ENCODE results near the gene SCO2. TPM values are rescaled to one million over a fixed set of nuclear protein-coding genes. Genes with fewer than 3 reads are reported as not detected.

The SCO2 gene, protein sequence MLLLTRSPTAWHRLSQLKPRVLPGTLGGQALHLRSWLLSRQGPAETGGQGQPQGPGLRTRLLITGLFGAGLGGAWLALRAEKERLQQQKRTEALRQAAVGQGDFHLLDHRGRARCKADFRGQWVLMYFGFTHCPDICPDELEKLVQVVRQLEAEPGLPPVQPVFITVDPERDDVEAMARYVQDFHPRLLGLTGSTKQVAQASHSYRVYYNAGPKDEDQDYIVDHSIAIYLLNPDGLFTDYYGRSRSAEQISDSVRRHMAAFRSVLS
- 0.71 and 2.1 TPM in 2 replicates for total RNA-seq (2014; rRNA removed; shearing (Covaris generic))

- DNase-seq = peak; percentile 99
- Histone ChIP-seq H3K27me3 (no peaks in the 10 kb centered on the region), H3K9me3 (replicated peaks) (no peaks in the 10 kb centered on the region), H3K36me3 (peaks cover 36% of the 10 kb centered on the region), H3K4me3 (peak within 1 kb of the TSS; percentile 66), H3K4me1 (peaks cover 4% of the 10 kb centered on the region; the same call in 1 of the 2 replicates), H3K27ac (peak within 1 kb of the TSS; percentile 54)
These were observed at the start of gene SCO2 for GRCh38 chr22:50525104-50525857. TSS of gene SCO2 (minus strand) at chr22:50525598. CDS start at chr22:50524411, 1,187 bp downstream.

GRCh38 chr22:50574383-50574755 lies 49.0 kb upstream of the SCO2 start:
- no peak for DNase-seq
- H3K4me1 ChIP-seq = peaks cover 11% of the 10 kb centered on the region
- no peak overlapping the region for H3K27ac ChIP-seq
- H3K36me3 ChIP-seq = 0 out of 2 replicates have a peak, but pooled peaks cover 1% of the 10 kb centered on the region
- H3K4me3 ChIP-seq = no peak overlapping the region
- H3K9me3 ChIP-seq (replicated peaks) = no peaks in the 10 kb centered on the region
- H3K27me3 ChIP-seq = no peaks in the 10 kb centered on the region

GRCh38 chr22:50573491-50574382 lies 48.3 kb upstream of the SCO2 start:
- no peak overlapping the region for H3K4me3 ChIP-seq
- no peak overlapping the region for H3K27ac ChIP-seq
- no peaks in the 10 kb centered on the region for H3K9me3 ChIP-seq (replicated peaks)
- DNase-seq = no peak
- H3K27me3 ChIP-seq = no peaks in the 10 kb centered on the region
- 0 out of 2 replicates have a peak, but pooled peaks cover 2% of the 10 kb centered on the region for H3K36me3 ChIP-seq
- peaks cover 5% of the 10 kb centered on the region for H3K4me1 ChIP-seq

GRCh38 chr22:50572965-50573364 lies 47.6 kb upstream of the SCO2 start:
- no peaks in the 10 kb centered on the region for H3K9me3 ChIP-seq (replicated peaks)
- H3K4me3 ChIP-seq = no peak overlapping the region
- H3K4me1 ChIP-seq = peaks cover 8% of the 10 kb centered on the region
- no peak overlapping the region for H3K27ac ChIP-seq
- H3K36me3 ChIP-seq = 0 out of 2 replicates have a peak, but pooled peaks cover 2% of the 10 kb centered on the region
- no peak for DNase-seq
- no peaks in the 10 kb centered on the region for H3K27me3 ChIP-seq

- no peaks in the 10 kb centered on the region for H3K27me3 ChIP-seq
- no peak overlapping the region for H3K4me3 ChIP-seq
- H3K27ac ChIP-seq = no peak overlapping the region
- 0 out of 2 replicates have a peak, but pooled peaks cover 2% of the 10 kb centered on the region for H3K36me3 ChIP-seq
- no peaks in the 10 kb centered on the region for H3K9me3 ChIP-seq (replicated peaks)
- peaks cover 18% of the 10 kb centered on the region for H3K4me1 ChIP-seq
- DNase-seq = no peak
These were observed 46.1 kb upstream of the SCO2 start for GRCh38 chr22:50571264-50572175.

DNA sequence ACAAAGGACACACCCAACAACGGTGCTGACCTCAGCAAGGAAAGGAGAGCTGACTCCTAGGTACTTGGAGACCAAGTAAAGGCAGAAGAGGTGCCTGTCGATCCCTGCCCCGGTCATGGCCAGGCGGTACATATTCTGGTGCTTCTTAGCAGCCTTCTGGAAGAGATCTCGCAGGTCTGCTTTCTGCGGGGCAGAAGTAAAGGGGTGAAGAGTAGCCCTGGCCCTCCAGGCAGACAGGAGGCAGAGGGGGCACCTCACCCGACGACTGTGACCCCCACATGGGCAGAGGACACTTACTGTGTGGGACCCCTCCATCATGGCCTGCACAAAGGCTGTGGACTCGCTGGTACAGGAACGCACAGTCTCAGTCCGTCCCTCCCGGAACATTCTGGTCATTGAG lies 45.5 kb upstream of the SCO2 start:
- Histone ChIP-seq H3K4me1 (peaks cover 18% of the 10 kb centered on the region), H3K9me3 (replicated peaks) (no peaks in the 10 kb centered on the region), H3K27ac (no peak overlapping the region), H3K4me3 (no peak overlapping the region), H3K36me3 (0 out of 2 replicates have a peak, but pooled peaks cover 2% of the 10 kb centered on the region), H3K27me3 (no peaks in the 10 kb centered on the region)
- DNase-seq = no peak

- Histone ChIP-seq H3K27ac (no peak overlapping the region), H3K4me1 (peaks cover 18% of the 10 kb centered on the region), H3K27me3 (no peaks in the 10 kb centered on the region), H3K4me3 (no peak overlapping the region), H3K36me3 (0 out of 2 replicates have a peak, but pooled peaks cover 2% of the 10 kb centered on the region), H3K9me3 (replicated peaks) (no peaks in the 10 kb centered on the region)
- no peak for DNase-seq
These were observed 44.6 kb upstream of the SCO2 start for GRCh38 chr22:50569896-50570535.

- 0 out of 2 replicates have a peak, but pooled peaks cover 2% of the 10 kb centered on the region for H3K36me3 ChIP-seq
- no peaks in the 10 kb centered on the region for H3K9me3 ChIP-seq (replicated peaks)
- DNase-seq = no peak
These were observed 43.7 kb upstream of the SCO2 start for GRCh38 chr22:50569041-50569459.

GRCh38 chr22:50568626-50569025 lies 43.2 kb upstream of the SCO2 start:
- Histone ChIP-seq H3K27ac (no peak overlapping the region; the same call in 1 of the 2 replicates), H3K27me3 (no peaks in the 10 kb centered on the region), H3K4me3 (no peak overlapping the region), H3K36me3 (0 out of 2 replicates have a peak, but pooled peaks cover 2% of the 10 kb centered on the region), H3K4me1 (peaks cover 18% of the 10 kb centered on the region), H3K9me3 (replicated peaks) (no peaks in the 10 kb centered on the region)
- no peak for DNase-seq

More at GRCh38 chr22:50569041-50569459, 43.7 kb upstream of the SCO2 start:
- no peaks in the 10 kb centered on the region for H3K27me3 ChIP-seq
- peaks cover 18% of the 10 kb centered on the region for H3K4me1 ChIP-seq
- H3K4me3 ChIP-seq = no peak overlapping the region
- no peak overlapping the region for H3K27ac ChIP-seq

DNA sequence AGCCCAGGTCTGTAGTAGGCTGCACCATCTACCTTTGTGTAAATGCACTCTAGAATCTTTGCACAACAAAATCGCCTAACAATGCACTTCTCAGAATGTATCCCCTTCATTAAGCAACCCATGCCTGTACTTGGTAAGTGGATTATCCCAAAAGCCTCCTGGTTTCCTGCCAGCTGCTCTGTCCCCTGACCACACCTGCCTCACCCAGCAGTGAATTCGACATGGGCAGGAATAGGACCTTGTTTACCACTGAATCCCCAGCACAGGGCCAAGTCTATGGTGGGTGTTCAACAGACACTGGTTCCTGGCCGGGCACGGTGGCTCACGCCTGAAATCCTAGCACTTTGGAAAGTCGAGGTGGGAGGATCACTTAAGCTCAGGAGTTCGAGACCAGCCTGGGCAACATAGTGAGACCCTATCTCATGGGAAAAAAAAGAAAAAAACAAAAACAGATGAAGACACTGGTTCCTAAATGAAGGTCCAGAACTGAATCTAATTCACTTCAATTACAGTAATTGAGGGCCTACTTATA lies 42.4 kb upstream of the SCO2 start:
- Histone ChIP-seq H3K36me3 (0 out of 2 replicates have a peak, but pooled peaks cover 2% of the 10 kb centered on the region), H3K4me1 (peaks cover 18% of the 10 kb centered on the region), H3K4me3 (no peak overlapping the region), H3K27ac (peak overlapping the region; percentile 60), H3K27me3 (no peaks in the 10 kb centered on the region), H3K9me3 (replicated peaks) (no peaks in the 10 kb centered on the region)
- DNase-seq = peak; percentile 91 to 96

GRCh38 chr22:50564289-50564688 lies 38.9 kb upstream of the SCO2 start:
- no peaks in the 10 kb centered on the region for H3K36me3 ChIP-seq
- peaks cover 12% of the 10 kb centered on the region for H3K27me3 ChIP-seq
- H3K9me3 ChIP-seq (replicated peaks) = no peaks in the 10 kb centered on the region
- H3K4me3 ChIP-seq = no peak overlapping the region
- DNase-seq = no peak
- peaks cover 18% of the 10 kb centered on the region for H3K4me1 ChIP-seq
- no peak overlapping the region for H3K27ac ChIP-seq

DNA sequence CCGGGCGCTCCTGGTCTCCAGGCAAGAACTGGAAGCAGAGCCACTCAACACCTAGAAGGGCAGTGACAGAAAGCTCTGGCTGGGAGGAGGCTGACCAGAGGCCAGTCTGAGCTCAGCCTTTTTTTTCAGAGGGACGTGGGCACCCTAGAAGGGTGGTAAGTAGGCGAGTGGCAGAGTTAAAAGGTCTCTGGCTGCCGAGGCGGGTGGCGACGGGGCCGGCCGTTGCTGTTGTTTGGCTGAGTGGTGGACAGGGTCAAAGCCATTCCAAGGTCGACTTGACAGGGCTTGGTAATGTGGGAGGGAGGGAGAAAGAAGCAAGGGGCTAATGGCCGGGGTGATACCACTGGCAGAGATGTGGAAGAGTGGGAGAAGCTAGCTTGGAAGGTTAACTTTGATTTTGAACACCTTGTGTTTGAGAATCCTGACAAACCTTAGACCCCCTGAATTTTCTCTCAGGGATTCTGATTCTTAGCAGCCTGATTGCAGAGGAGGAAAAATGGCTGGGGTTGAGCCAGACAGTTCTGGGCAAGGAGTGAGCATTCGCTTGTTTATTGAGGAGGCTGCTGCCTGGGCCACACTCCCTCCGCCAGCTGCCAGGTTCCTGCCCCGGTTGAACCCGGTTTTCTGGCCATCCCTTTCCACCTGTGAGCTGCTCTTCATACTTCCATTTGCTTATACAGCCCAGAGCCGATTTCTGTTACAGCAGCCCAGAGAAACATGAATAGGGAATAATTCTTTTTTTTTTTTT lies 38.2 kb upstream of the SCO2 start:
- H3K27me3 ChIP-seq = peaks cover 14% of the 10 kb centered on the region
- H3K9me3 ChIP-seq (replicated peaks) = no peaks in the 10 kb centered on the region
- no peaks in the 10 kb centered on the region for H3K36me3 ChIP-seq
- peak overlapping the region; percentile 54 for H3K4me3 ChIP-seq
- no peak for DNase-seq
- H3K4me1 ChIP-seq = peaks cover 16% of the 10 kb centered on the region
- no peak overlapping the region for H3K27ac ChIP-seq
